IPS-15b (cell line): ENCODE measurements around the gene FZD2.
"Not testable (repeated sequence)": the region's sequence is repeated elsewhere in the genome, so short reads cannot be mapped to it uniquely, and the experiment has no call there.

Experiments
- H3K27me3 ChIP-seq: one replicate; pipeline ENCODE4 v1.6.1; 2013; ENCODE audit warnings: low read length; ENCODE audit not compliant: control insufficient read depth, insufficient read depth
- H3K36me3 ChIP-seq: one replicate; pipeline ENCODE4 v1.6.1; 2013; ENCODE audit warnings: low read length; ENCODE audit not compliant: control insufficient read depth, insufficient read depth
- H3K4me1 ChIP-seq: one replicate; pipeline ENCODE4 v1.6.1; 2013; ENCODE audit warnings: mild to moderate bottlenecking, low read length; ENCODE audit not compliant: control insufficient read depth, insufficient read depth
- H3K4me3 ChIP-seq: one replicate; pipeline ENCODE4 v1.5.1; 2013; ENCODE audit warnings: low read depth, low read length
- H3K9ac ChIP-seq: one replicate; pipeline ENCODE4 v1.6.1; 2013; ENCODE audit warnings: low read depth, mild to moderate bottlenecking, low read length
- H3K9me3 ChIP-seq: one replicate; pipeline ENCODE4 v1.6.1; 2013; ENCODE audit warnings: mild to moderate bottlenecking, low read length; ENCODE audit not compliant: control insufficient read depth, insufficient read depth

The FZD2 gene

DNA sequence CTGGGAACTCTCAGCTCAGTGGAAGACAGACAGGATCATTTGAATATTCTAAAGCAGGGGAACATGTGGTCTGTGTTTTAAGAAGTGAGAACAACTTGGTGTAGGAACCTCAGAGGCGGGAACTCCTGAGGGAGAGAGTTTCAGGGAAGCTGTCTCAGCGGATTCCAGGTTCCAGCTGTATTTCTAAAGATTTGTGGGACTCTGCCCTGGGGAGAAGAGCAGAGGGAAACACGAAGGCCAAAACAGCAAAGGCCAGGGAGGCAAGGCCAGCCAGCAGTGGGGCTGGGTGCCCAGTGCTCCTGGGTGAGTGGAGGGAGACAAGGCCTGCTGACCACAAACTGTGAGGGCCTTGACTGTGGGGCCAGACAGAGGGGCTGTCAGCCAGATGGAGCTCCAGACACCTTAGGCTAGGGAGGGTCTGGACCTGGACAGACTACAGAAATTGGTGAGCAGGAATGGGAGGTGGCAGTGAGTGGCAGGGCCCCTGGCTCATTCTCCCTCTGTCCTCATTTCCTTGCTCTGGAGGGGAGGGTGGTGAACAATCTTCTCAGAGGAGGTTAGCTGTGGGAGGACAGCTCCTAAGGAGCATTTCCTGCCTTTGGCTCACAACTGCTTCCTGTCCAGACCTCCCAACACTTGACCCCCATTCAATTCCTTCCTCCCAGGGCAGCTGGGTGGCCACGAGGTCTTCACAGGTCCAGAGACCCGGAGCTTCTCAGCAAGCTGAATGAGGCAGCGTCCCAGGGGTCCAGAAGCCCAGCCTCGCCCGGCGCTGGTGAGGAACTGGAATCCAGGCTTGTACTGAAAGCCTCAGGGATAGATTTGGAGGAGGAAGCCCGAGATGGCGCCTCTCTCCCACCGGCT, 21.0 kb upstream of the FZD2 start:
- H3K4me3 ChIP-seq = no peak overlapping the region
- peaks cover 17% of the 10 kb centered on the region for H3K4me1 ChIP-seq
- no peak overlapping the region for H3K9ac ChIP-seq
- H3K36me3 ChIP-seq = no peaks in the 10 kb centered on the region
- H3K9me3 ChIP-seq = no peaks in the 10 kb centered on the region
- H3K27me3 ChIP-seq = peaks cover 64% of the 10 kb centered on the region

DNA sequence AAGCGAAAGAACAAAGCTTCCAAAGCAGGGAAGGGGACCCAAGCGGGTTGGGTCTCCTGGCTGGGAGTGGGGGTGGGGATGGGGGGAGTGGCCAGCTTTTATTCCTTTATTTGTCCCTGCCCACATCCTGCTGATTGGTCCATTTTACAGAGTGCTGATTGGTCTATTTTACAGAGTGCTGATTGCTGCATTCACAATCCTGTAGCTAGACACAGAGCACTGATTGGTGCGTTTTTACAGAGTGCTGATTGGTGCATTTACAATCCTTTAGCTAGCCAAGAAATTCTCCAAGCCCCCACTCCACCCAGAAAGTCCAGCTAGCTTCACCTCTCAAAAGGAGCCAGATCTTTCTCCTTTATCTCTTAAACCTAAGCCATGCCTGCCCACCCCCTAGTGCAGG, 19.4 kb upstream of the FZD2 start:
- H3K9ac ChIP-seq, H3K36me3 ChIP-seq, H3K9me3 ChIP-seq, H3K4me3 ChIP-seq: not testable (repeated sequence)
- Histone ChIP-seq H3K27me3 (peaks cover 74% of the 10 kb centered on the region), H3K4me1 (peaks cover 23% of the 10 kb centered on the region)

DNA sequence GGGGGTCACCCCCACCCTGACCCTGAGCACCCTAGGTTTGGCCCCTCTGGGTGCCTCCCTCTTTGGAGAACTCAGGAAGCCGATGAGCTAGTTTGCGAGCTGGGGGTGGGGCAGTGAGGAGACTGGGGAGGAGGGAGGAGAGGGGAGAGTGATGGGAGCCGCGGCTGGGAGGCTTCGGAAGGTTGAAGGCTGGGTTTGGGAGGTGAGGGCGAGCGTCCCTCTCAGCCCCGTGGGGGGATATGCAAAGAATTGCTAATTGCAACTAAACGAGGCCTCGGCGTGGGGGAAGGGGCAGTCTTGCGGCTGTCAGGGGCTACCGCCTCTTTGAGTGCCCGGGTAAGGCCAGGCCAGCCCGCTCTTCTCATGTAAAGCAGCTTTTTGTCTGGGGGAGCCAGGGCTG, 17.6 kb upstream of the FZD2 start:
- H3K9me3 ChIP-seq = no peaks in the 10 kb centered on the region
- peaks cover 78% of the 10 kb centered on the region for H3K27me3 ChIP-seq
- H3K4me3 ChIP-seq = no peak overlapping the region
- H3K36me3 ChIP-seq = no peaks in the 10 kb centered on the region
- peaks cover 37% of the 10 kb centered on the region for H3K4me1 ChIP-seq
- H3K9ac ChIP-seq = no peak overlapping the region

DNA sequence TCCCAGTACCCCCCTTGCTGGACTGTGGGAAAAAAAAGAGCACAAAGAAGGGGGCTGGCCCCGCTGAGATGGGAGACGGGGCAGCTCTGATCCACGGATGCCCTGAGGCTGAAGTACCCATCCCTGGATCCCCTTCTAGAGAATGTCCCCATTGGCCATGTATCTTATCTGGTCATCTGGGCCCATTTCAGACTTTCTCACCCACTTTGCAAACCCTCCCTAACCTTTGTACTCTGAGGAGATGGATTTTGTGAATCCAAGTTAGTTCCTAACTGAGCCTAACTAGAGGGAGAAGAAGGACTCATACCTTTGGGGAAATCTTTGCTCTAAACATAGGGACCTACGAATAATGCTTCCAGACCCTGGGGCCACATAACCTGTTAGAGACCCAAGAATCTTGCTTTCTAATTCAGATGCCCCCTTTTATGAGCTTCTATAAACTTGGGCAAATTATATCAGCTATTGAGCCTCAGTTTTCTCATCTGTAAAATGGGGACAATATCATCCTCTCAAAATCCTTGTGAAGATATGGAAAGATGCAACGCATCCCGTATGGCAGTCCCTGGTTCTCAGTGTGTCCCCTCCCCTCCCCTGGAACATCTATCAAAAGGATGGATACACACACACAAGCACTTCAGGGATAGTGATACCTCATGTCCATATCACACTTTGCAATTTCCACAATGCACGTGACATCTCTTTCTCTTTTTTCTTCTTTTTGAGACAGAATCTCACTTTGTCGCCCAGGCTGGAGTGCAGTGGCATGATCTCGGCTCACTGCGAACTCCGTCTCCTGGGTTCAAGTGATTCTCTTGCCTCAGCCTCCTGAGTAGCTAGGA, 16.8 kb upstream of the FZD2 start:
- Histone ChIP-seq H3K9me3 (no peaks in the 10 kb centered on the region), H3K4me1 (peaks cover 37% of the 10 kb centered on the region), H3K9ac (no peak overlapping the region), H3K4me3 (no peak overlapping the region), H3K36me3 (no peaks in the 10 kb centered on the region), H3K27me3 (peaks cover 81% of the 10 kb centered on the region)

DNA sequence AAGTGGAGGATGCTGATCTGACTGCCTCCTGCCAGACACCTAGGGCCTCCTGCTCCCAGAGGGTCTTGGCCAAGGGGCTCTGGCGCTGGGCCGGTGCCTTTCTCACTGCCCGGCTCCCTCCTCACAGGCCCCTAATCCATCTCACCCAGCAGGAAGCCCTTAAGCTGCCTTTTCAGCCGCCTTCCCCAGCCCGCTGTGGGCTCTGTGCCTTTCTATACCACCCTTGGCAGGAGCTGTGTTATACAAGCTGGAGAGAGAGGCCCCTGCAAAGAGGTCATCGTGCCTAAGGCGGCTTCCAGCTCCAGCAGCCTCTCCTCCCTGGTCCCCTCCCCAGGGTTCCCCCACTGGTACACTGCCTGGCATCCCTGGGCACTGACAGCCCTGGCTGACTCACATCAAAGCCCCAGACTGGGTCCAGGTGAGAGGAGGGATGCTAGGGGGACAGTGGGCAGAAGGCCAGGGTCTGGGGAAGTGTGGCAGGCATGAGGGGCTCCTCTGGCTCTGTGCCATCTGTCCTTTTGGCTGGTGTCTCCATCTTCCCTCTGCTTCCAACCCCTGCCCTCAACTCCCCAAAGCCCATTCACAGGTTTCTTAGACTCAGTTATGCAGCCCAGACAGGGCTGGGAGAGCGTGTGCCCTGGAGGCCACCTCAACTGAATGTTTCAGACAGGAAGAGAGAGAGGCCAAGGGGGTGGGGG, 15.3 kb upstream of the FZD2 start:
- Histone ChIP-seq H3K4me1 (peaks cover 34% of the 10 kb centered on the region), H3K9ac (no peak overlapping the region)

DNA sequence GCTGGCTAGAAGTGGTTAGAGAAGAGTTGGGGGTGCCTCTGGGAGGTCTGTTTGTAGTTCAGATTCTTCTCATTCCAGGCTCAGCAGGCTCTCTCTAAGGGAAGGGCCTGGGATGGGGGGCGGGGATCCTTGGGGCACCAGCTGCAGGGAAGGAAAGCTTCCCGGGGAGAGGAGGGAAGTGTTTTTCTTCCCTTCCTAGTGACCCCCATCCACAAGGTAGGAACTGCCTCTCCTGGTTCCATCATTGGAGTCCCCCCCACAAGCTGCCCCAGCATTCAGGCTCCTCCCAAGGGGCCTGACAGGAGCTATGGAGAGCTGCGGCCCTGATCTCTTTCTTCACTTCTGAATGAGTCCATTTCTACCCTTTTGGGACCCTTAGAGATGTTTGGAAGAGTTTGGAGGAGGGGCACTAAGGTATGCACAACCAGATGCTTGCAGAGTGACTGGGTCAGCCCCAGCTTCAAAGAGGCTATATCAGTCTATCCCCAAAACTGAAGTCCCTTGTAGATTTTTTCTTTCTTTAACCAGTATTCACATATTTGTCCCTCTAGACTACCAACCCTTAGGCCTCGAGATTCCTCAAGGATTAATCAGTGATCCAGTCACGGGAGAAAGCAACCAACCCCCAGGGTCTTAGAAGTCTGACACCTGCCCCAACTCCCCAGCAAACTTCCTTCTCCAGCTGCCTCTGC, 13.9 kb upstream of the FZD2 start:
- Histone ChIP-seq H3K4me1 (peaks cover 39% of the 10 kb centered on the region), H3K4me3 (peak overlapping the region; percentile 40)

More for the DNA sequence above, 15.3 kb upstream of the FZD2 start:
- Histone ChIP-seq H3K9me3 (no peaks in the 10 kb centered on the region), H3K36me3 (no peaks in the 10 kb centered on the region), H3K27me3 (peaks cover 82% of the 10 kb centered on the region), H3K4me3 (no peak overlapping the region)

DNA sequence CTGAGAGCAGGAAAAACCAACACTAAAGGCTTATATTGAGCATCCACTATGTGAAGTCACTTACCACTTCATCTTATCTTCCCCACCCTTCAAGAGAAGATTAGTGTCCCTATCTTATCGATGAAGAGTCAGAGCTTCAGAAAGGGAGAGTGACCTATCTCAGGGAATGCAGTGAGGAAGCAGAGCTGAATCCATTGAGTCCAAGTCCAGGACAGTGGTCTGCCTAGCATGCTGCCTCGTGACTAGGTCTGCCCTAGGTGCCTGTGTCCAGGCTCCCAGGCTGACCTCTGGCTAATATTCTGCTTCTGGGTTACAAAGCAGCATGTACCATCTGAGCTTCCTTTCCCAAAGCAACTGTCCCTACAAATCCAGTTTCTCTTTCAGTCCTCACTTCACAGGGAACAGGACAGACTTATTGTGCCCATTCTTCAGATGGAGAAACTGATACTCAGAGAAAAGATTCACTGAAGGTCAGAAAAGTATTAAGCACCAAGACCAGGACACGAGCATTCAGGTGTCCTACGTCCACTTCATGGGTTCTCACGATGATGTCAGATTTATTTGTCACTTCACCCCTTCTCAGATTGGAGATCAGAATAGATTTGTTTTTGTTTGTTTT, 13.3 kb upstream of the FZD2 start:
- Histone ChIP-seq H3K9me3 (no peaks in the 10 kb centered on the region), H3K9ac (no peak overlapping the region), H3K4me3 (peak overlapping the region; percentile 40), H3K27me3 (peaks cover 71% of the 10 kb centered on the region), H3K4me1 (peaks cover 41% of the 10 kb centered on the region), H3K36me3 (no peaks in the 10 kb centered on the region)

More for the DNA sequence above, 13.9 kb upstream of the FZD2 start:
- Histone ChIP-seq H3K9ac (no peak overlapping the region), H3K36me3 (no peaks in the 10 kb centered on the region), H3K27me3 (peaks cover 73% of the 10 kb centered on the region), H3K9me3 (no peaks in the 10 kb centered on the region)

DNA sequence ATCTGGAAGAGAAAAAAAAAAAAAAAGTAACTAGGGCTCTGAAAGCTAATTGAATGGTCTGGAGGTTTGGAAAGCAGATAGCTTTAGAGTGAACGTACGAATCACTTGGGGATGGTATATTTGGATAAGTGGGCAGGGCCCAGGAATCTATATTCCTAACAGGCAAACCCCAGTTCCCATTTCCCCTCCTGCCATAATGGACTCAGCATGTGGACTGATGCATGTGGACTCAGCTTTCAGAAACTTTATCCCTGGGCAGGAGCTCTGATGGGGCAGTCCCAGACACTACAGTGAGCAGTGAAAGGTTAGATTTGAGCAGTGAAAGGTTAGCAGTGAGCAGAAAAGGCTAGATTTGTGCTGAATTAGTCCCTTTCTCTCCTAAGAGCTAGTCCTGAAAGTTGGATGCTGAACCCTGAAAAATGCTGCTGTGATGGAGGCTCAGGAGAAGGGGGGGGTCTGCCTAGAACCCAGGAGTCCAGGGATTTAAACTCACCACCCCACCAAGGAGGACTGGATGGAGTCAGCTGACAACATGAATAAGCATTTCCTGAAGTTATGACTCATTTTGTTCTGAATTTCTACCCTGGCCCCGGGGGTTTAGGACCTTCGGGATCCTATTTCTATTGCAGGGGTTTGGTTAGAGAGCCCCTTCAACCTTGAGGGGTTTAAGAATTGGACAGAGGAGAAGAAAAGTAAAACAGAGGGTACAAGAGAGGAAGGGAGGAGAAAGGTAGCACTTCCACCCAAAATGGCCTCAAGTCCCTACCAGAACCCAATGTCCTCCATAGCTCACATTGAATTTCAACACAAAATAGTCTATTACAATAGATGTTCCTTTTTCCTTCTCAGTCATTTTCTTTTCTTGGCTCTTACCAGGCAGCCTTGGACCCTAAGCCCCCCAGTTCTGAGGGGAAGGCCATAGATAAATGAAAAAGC, 10.3 kb upstream of the FZD2 start:
- Histone ChIP-seq H3K36me3 (no peaks in the 10 kb centered on the region), H3K9ac (no peak overlapping the region), H3K4me1 (peaks cover 40% of the 10 kb centered on the region), H3K9me3 (no peaks in the 10 kb centered on the region), H3K4me3 (no peak overlapping the region), H3K27me3 (peaks cover 74% of the 10 kb centered on the region)

DNA sequence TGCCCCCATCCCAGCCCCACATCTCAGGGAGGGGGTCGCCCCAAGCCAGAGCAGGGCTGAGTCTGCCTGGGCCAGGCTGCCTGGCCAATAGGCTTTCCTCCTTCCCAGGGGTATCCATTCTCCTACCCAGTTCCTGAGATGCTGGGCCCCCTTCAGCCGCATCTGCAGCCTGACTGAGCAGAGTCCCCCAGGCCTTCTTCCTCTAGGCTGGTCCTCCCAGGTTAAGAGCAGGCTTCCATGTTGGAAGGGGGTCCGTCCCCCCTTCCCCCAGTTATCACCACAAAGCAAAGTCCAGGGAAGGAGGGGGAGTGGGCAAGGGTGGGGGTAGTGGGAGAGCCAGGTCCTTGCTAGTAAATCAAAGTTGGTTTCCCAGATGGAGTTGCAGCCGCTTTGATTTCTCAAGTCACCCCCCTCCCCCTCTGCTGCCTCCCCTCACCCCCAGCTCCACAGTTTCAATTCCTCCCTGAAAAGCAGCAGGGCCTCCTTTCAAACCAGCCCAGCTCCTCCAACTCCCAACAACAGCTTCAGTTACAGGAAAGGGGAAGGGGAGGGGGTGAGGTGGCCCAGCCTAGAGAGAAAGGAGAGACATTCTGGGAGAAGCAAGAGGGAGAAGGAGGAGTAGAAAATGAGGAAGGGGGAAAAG, 9.5 kb upstream of the FZD2 start:
- peak overlapping the region; percentile 28 for H3K4me3 ChIP-seq
- peaks cover 36% of the 10 kb centered on the region for H3K4me1 ChIP-seq
- peaks cover 75% of the 10 kb centered on the region for H3K27me3 ChIP-seq
- H3K9ac ChIP-seq = no peak overlapping the region
- no peaks in the 10 kb centered on the region for H3K36me3 ChIP-seq
- no peaks in the 10 kb centered on the region for H3K9me3 ChIP-seq
